HG03521 (cell line): Measurements from ENCODE around the gene ADCYAP1R1.

ENCODE experiments used
- ATAC-seq: cut with Tn5 transposase; IDR thresholded peaks from one replicate; pipeline ENCODE4 v1.9.1; 2021; ENCODE audit warnings: mild to moderate bottlenecking, moderate library complexity; ENCODE audit not compliant: unreplicated experiment

Gene ADCYAP1R1

DNA sequence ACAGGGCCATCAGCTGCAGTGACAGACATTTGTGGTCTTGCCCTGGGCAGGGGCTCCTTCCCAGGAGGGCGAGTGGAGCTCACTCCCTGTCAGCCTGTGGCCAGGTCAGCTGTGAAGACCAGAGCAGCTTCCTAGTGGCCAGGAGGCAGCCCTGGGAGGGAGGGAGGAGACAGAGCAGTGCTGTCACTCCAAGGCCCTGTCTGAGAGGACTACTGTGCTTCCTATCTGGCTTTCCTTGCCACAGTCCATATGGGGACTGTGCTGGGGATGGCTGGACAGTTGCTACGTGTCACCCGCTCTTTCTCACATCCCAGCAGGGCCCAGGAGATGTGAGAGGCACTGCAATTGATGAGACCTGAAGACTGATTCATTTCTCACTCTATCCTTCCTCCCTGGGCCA is 15.2 kb upstream of the ADCYAP1R1 start:
- no peak for ATAC-seq

DNA sequence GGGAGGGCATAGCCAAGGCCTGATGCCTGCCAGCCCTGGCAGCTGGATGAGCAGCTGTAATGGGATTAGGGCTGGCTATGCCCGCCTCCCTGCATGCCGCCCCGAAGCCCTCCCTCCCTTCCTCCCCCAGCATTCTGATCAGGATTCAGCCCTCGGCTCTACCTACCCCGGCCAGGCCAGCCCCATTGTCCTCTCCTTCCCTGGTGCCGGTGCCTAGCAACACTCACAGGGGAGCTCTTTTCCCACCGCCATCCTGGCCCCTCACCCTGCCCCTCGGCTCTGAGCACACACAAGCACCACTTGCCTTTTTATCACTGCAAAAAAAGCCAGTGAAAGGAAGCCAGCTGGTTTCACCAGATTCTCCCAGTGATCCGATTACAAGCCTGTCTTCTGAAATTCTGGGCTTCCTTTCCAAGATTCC is 9.0 kb upstream of the ADCYAP1R1 start:
- ATAC-seq, result no peak

- no peak for ATAC-seq
These were observed 7.6 kb upstream of the ADCYAP1R1 start for GRCh38 chr7:31044529-31044928.

DNA sequence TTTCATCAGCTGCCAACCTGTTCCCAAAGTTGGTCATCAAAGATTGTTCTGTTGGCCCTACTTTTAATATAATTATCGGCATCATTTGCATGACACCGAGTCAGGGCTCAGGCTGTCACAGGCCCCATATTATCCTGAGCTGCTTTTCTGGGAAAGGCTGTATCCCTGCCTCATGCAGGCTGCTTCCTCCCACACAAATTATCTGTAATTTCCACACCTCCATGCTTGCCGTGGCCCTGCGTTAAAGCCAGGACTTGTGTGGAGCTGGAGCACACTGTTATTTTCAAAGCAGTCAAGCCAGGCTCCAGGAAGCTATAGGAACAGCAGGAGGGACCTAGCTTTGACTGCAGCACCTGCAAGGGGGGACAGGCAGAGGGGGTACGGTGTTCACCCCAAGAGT is 5.4 kb upstream of the ADCYAP1R1 start:
- ATAC-seq, result no peak

DNA sequence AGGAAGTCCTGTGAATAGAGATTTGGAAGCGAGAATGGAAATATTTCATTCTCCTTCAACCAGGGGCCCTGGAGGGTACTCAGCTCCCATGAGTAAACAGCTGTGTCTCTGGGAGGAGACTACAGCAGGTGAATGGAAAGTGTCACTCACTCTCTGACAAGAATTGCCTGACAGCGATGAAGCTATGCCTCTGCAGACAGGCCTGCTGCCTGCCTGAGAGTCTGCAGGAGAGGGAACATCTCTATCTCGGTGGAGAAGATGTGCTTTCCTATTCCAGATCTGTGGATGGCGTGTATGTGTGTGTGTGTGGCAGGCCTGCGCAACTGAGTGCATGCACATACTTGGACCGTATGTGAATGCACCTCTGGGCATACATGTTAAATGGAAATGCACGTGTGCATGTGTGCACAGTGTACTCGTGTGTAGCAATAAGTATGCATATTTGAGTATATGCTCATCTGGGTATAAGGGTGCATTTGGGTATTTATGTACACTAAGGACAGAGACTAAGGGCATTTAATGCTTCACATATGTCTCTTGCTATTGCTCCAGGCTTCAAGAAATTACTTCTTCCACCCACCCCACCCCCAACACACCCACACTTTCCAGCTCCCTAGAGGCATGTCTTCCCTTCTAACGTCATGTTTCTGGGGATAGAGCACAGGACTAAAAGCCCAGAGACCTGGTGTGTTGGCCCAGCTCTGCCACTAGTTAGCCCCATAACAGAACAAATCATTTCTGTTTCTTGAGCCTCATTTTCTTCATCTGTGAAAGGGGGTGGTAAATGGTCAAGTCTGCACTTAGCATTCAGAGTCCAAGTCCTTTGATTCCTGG is 4.6 kb upstream of the ADCYAP1R1 start:
- no peak for ATAC-seq

DNA sequence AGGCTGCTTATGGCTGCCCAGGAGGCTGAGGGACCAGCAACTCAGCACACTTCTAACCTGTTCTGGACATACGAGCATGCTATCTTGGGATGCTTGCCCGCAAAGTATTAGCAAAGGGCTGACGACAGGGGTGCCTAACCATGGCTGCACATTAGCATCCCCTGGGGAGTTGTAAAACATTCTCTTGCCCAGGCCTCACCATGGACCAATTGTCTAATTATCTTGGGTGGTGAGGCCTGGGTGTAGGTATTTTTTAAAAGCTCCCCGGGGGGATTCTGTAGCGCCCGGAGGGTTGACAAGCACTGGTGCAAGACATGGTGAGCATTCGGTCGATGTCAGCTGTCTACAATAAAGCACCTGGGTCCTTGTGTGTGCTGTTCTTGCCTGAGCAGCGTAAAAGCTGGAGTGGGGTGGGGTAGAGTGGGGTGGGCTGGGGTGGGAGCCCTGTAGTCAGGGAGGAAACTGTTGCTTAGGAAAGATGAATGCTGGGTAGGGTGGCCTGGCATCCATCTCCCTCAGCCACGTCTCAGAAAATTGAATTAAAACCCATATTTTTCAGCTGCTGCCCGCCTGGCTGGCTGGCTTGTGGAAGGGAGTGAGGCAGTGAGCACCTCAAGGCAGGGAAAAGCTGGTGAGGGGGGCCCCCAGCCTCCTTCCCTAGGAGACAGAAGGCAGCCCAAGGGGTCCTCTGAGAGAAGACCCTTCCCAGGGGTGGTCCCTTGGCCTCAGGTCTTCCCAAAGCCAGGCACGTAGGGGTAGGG is 2.9 kb upstream of the ADCYAP1R1 start:
- ATAC-seq, result no peak

DNA sequence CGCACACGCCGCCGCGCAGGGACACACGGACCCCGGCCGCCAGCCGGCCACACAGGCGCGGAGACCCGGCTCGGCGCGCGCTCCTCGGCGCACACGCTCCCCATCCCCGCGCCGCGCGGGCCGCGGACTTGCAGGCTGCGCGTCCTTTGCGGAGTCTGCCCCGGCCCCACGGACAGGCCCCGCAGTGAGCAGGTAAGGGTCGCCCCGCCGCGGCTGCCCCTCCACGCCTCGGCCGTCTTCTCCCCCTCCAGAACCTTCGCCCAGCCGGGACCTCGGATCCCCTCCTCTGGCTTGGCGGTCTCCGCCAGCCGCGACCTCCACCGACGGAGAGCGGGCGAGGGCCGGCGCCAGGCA is 356 bp downstream of the ADCYAP1R1 start:
- ATAC-seq, result no peak

DNA sequence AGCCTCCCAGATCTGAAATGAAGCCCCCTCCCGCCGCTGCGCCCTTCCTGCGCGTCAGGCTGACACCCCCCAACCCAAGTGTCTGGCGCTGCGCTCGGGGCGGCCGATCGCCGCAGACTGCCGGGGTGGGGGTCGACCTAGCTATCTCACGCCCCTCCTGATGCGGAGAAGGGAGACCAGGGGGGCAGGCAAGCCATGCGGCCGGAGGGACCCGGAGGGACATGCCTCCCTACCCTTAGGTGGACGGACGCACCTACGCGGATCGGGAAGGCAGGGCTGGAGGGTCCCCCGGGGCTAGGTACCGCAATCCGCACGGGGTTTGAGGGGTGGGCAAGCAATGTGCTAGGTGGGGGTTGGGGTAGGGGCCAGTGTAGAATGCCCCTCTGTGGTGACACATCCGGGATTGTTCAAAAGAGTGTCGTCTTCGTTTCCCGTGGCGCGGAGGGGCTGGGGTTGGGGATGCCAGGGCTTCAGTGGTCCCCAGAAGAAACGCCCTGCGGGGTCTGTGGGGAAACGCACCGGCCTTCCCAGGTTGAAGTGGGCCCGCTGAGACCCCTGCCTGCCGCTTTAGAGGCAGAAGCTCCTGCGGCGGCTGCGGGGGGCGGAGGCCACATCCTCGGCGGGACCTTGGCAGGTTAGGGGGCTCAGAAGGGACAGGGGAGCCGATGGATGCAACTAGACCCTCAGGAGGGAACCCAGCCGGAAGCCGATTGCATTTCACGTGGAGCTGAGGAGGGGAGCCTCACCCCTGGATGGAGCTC is 913 bp downstream of the ADCYAP1R1 start:
- no peak for ATAC-seq

DNA sequence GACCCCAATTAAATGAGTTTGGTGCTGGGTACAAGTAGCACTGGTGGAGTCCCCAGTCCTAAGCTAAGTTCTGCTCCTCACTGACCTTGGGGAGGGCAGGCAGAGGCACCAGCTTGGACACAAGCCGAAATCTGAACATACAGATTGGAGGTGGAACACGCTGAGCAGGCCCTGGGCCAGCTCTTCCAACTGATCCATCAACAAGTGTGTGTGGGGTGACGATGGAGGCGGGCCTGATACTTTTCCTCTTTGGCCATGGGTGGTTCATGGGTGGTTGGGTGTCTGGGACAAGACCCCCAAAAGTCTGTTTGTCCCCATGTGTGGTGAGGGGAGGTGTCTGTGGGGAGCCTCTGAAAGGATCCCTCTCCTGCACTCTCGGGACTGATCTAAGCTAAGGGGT is 1.9 kb downstream of the ADCYAP1R1 start:
- ATAC-seq, result no peak

- no peak for ATAC-seq
These were observed 2.6 kb downstream of the ADCYAP1R1 start for GRCh38 chr7:31054608-31055278.

GRCh38 chr7:31055471-31055870 is 3.4 kb downstream of the ADCYAP1R1 start:
- ATAC-seq, result no peak

- ATAC-seq, result no peak
These were observed 4.8 kb downstream of the ADCYAP1R1 start for GRCh38 chr7:31056775-31057346.

DNA sequence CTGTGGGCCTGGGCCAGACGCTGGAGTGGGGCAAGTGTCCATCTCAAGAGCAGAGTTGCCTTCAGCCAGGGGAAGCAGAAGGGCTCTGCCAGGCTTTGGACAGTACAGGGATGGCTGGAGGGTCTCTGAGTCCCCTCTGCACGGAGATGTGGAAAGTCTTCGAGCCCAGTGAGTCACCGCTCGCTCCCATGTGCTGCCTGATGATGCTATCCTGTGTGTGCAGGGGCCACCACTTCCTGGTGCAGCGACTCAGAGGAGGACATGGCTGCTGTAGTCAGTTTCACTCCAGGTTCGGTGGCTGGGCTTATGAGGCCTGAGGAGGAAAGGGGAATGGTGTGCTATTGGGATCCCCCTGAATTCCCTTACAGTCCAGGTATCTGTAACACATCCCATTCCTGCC is 6.0 kb downstream of the ADCYAP1R1 start:
- no peak for ATAC-seq

GRCh38 chr7:31058688-31059087 is 6.6 kb downstream of the ADCYAP1R1 start:
- ATAC-seq, result no peak

DNA sequence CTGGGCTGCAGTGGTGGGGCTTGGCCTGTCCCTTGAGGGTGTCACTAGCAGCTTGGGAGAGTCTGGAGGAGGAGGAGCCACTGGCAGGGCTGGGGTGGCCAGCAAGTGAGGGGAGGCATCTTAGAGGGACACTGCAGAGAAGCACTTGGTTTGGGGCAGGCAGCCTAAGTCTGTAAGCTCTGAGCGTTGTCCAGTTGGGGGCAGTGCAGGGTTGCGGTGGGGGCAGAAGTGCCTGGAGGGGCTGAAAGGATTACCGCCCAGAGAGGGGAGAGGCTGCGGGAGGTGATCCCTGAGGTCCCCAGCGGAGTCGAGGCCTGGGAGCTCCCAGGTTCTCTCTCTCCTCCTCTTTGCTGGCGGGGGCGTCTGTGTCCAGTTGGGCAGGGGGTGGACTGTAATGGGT is 7.4 kb downstream of the ADCYAP1R1 start:
- ATAC-seq, result no peak

- ATAC-seq, result no peak
These were observed 9.1 kb downstream of the ADCYAP1R1 start for GRCh38 chr7:31061185-31061584.

- no peak for ATAC-seq
These were observed 10.8 kb downstream of the ADCYAP1R1 start for GRCh38 chr7:31062746-31063435.

DNA sequence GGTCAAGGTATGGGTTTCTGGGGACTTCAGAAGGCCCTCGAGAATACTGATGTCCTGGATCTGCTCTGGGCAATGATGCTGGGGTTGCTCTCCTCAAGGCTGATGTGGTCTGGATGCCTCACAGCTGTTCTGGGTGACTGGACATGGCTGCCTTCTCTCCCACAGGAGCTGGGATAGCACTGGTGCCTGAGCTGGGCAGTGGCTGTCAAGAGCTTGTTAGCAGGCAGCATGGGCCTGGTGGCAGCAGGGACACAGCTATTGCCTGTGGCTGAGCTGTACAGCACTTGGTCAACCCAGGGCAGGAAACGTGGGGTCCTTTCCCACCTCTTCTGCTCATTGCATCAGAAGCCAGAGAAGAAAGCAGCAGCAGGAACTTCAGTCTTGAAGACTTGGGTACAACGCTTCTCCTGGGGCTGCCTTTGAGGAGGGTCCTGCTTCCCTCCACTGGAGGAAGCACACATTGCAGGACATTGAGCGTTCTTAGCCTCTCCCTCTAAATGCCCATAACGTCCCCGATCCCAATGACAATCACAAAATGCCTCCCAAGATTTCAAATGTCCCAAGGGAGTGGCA is 13.0 kb downstream of the ADCYAP1R1 start:
- no peak for ATAC-seq

- no peak for ATAC-seq
These were observed 13.7 kb downstream of the ADCYAP1R1 start for GRCh38 chr7:31065840-31066239.
